Brain microvascular endothelial cell (primary cell): ENCODE data around the gene ESPL1.

ENCODE experiments used
- DNase-seq: peaks from one replicate; pipeline ENCODE4 v3.0.0-alpha.2; 2020
- H3K27ac ChIP-seq: fragments of 250-450 bp; sonication (Bioruptor Pico); 2 replicates; pipeline ENCODE4 v1.5.1; 2020; ENCODE audit warnings: mild to moderate bottlenecking, moderate library complexity
- H3K27me3 ChIP-seq: fragments of 250-450 bp; sonication (Bioruptor Pico); replicated peaks from 2 replicates; pipeline ENCODE4 v1.5.1; 2020; ENCODE audit warnings: mild to moderate bottlenecking
- H3K36me3 ChIP-seq: fragments of 250-450 bp; sonication (Bioruptor Pico); replicated peaks from 2 replicates; pipeline ENCODE4 v1.5.1; 2020; ENCODE audit warnings: mild to moderate bottlenecking
- H3K4me3 ChIP-seq: 2 replicates; pipeline ENCODE4 v1.5.1; 2011; ENCODE audit warnings: low read depth, mild to moderate bottlenecking, control low read depth, low read length, moderate library complexity
- in situ Hi-C: cut with HindIII; loops from 2 replicates; pipeline ENCODE4 v1.10.0; 2017; ENCODE audit warnings: low sequenced_read_pairs, low pct_ligation_motif_present
- TF ChIP-seq, protein P1 (sequence below): IDR thresholded peaks from 2 replicates; pipeline ENCODE4 v1.5.1; 2011; ENCODE audit warnings: low read depth, mild to moderate bottlenecking, moderate library complexity, low read length, control low read depth, inconsistent platforms; ENCODE audit errors: missing control alignments

ESPL1 gene

GRCh38 chr12:53229454-53229853 is 38.6 kb upstream of the ESPL1 start:
- Histone ChIP-seq H3K4me3 (no peak overlapping the region), H3K27me3 (no peaks in the 10 kb centered on the region), H3K27ac (no peak overlapping the region), H3K36me3 (no peaks in the 10 kb centered on the region)
- DNase-seq, result no peak
- in situ Hi-C loops, result no loop called here
- TF ChIP-seq, protein P1, sequence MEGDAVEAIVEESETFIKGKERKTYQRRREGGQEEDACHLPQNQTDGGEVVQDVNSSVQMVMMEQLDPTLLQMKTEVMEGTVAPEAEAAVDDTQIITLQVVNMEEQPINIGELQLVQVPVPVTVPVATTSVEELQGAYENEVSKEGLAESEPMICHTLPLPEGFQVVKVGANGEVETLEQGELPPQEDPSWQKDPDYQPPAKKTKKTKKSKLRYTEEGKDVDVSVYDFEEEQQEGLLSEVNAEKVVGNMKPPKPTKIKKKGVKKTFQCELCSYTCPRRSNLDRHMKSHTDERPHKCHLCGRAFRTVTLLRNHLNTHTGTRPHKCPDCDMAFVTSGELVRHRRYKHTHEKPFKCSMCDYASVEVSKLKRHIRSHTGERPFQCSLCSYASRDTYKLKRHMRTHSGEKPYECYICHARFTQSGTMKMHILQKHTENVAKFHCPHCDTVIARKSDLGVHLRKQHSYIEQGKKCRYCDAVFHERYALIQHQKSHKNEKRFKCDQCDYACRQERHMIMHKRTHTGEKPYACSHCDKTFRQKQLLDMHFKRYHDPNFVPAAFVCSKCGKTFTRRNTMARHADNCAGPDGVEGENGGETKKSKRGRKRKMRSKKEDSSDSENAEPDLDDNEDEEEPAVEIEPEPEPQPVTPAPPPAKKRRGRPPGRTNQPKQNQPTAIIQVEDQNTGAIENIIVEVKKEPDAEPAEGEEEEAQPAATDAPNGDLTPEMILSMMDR, result no peak

- in situ Hi-C loops, result no loop called here
- Histone ChIP-seq H3K27me3 (no peaks in the 10 kb centered on the region), H3K27ac (no peak overlapping the region), H3K4me3 (no peak overlapping the region), H3K36me3 (no peaks in the 10 kb centered on the region)
- no peak for DNase-seq
- TF ChIP-seq, protein P1, result no peak
These were observed 37.8 kb upstream of the ESPL1 start for GRCh38 chr12:53230108-53230845.

DNA sequence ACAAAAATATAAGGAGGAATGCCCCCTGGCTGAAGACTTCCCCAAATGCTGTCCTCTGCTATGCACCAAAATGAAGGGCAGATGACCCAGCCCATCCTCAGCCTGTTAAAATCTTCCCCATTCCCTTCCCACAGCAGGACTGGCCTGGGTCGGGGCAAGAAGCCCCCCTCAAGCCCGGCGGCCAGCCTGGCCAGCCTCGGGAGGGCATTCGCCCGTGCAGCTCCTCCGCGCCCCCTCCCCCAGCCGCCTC is 36.5 kb upstream of the ESPL1 start:
- no peak overlapping the region for H3K27ac ChIP-seq
- H3K36me3 ChIP-seq, result no peaks in the 10 kb centered on the region
- in situ Hi-C loops, result no loop called here
- TF ChIP-seq, protein P1, result no peak
- no peak for DNase-seq
- H3K27me3 ChIP-seq, result no peaks in the 10 kb centered on the region
- H3K4me3 ChIP-seq, result peak overlapping the region; percentile 60

DNA sequence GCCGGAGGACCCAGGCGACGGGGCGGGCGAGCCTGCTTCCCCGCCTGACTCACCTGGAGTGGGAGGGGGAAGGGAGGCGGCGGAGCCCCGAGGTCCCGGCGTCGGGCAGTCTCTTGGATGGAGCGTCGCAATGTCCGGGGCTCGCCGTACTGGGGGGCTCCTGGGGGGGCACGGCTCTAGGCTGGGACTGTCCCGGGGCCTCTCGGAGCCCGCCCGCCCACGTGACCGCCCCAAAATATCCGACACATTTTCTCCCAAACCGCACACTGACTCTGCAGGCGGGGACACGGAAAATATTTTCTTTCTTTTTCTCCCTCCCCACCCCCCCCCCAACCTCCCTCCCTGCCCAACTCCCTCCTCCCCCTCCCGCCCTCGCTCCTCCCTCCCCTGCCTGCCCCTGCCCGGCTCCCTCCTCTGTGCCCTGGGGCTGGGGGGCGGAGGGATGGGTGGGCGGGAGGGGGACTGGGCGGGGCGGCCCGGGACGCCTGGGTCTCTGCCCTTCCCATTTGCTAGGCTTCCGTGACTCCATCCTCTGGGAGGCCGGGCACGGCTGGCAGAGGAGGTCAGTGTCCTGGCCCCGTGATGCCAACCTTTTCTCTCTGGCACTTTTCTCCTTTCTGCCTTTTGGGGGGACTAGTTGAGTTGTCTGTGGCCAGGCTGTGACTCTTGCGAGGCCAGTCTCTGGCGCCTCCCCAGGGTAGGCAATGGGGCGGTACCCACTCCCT is 36.0 kb upstream of the ESPL1 start, which contains the start of gene RARG:
Gene RARG, minus strand, starts transcription at position 289 of the 725 bp plus-strand sequence. CDS start 4,664 bp downstream, outside the sequence.
- no peaks in the 10 kb centered on the region for H3K27me3 ChIP-seq

DNA sequence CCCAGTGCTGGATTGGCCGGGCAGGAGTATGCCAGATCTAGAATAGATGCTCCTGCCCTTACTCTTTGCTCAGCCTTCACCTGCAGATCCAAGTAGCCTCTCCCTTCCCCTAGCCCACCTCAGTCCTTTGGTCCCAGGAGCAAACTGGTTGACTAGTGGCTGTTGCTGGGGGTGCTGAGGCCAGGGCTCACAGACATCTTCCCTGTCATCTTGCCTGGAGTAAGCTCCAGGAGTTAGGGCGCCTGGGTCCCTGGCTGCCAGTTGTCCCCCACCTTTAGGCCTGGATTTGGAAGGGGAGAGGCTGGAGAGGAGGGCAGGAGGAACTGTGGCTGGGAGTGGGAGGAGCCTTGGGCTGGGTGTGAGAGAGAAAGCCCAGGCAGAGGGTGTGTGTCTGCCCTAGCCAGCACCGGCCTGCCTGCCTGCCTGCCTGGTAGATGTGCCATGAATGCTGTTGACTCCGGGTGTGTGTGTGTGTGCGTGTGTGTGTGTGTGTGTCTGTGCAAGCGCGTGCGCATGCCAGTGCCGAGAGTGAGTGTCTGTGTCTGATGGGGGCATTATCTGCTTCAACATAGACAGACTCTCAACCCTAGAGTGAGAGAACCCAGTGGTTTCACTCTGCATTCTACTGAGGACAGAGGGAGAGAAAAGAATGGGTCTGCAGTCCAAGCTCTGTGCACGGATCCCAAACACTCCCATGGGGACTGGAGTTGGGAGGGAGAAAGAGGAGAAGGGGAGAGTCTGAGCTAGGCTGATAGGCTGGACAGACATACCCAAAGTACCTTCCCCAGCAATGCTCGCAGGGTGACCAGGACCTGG is 35.2 kb upstream of the ESPL1 start:
- TF ChIP-seq, protein P1, result no peak
- H3K27ac ChIP-seq, result no peak overlapping the region
- no peaks in the 10 kb centered on the region for H3K36me3 ChIP-seq
- DNase-seq, result no peak
- no peaks in the 10 kb centered on the region for H3K27me3 ChIP-seq
- in situ Hi-C loops, result no loop called here
- H3K4me3 ChIP-seq, result peak overlapping the region; percentile 60

More for the DNA sequence above, 36.0 kb upstream of the ESPL1 start, which contains the start of gene RARG:
- H3K36me3 ChIP-seq, result no peaks in the 10 kb centered on the region
- no peak within 1 kb of the TSS for H3K27ac ChIP-seq
- TF ChIP-seq, protein P1, result no peak
- H3K4me3 ChIP-seq, result peak within 1 kb of the TSS; percentile 60
- no peak for DNase-seq
- in situ Hi-C loops, result no loop called here
